SU-DHL-6 (cell line): Measurements from ENCODE around the gene ZIK1.
A peak's percentile ranks its signal among the peaks of the same experiment; 100 is the strongest.

Experiments used
- H2AFZ ChIP-seq: fragments of 200-600 bp; sonication (generic); 2 replicates; pipeline ENCODE4 v1.6.1; 2014; ENCODE audit warnings: low read depth, mild to moderate bottlenecking, moderate library complexity, mixed read lengths, antibody characterized with exemption, low read length; ENCODE audit not compliant: severe bottlenecking
- H3F3A ChIP-seq: fragments of 200-600 bp; shearing (Covaris generic); 2 replicates; pipeline ENCODE4 v1.6.0; 2016; ENCODE audit warnings: antibody characterized with exemption, mild to moderate bottlenecking; ENCODE audit not compliant: insufficient read depth
- H3K27ac ChIP-seq: fragments of 200-600 bp; sonication (generic); 2 replicates; pipeline ENCODE4 v1.5.1; 2016; ENCODE audit warnings: low read depth, mild to moderate bottlenecking, low read length, moderate library complexity, mixed read lengths
- H3K27me3 ChIP-seq: fragments of 200-600 bp; sonication (generic), shearing (Covaris generic); 2 replicates; pipeline ENCODE4 v1.6.0; 2014; ENCODE audit warnings: mild to moderate bottlenecking, low read length
- H3K36me3 ChIP-seq: fragments of 200-600 bp; sonication (generic); 2 replicates; pipeline ENCODE4 v1.6.1; 2014; ENCODE audit warnings: mild to moderate bottlenecking, low read length, mixed read lengths
- H3K4me2 ChIP-seq: fragments of 300-600, 200-600 bp; shearing (Covaris generic), sonication (generic); 2 replicates; pipeline ENCODE4 v1.6.0; 2014; ENCODE audit warnings: low read length, low read depth, mild to moderate bottlenecking; ENCODE audit not compliant: poor library complexity, severe bottlenecking
- H3K4me3 ChIP-seq: fragments of 200-600 bp; sonication (generic); 2 replicates; pipeline ENCODE4 v1.5.1; 2014; ENCODE audit warnings: antibody characterized with exemption, low read length, mild to moderate bottlenecking, mixed read lengths; ENCODE audit not compliant: insufficient read depth, poor library complexity, severe bottlenecking
- H3K79me2 ChIP-seq: fragments of 200-600 bp; sonication (generic); 2 replicates; pipeline ENCODE4 v1.6.1; 2014; ENCODE audit warnings: mild to moderate bottlenecking, low read length, moderate library complexity; ENCODE audit not compliant: insufficient read depth
- H3K9ac ChIP-seq: fragments of 200-600 bp; sonication (generic); 2 replicates; pipeline ENCODE4 v1.7.0; 2014; ENCODE audit warnings: mild to moderate bottlenecking, low read length
- H3K9me2 ChIP-seq: fragments of 200-600 bp; sonication (generic); replicated peaks from 2 replicates; pipeline ENCODE4 v1.6.1; 2014; ENCODE audit warnings: low read length; ENCODE audit not compliant: insufficient read depth
- H3K9me3 ChIP-seq: fragments of 200-600 bp; sonication (generic); 2 replicates; pipeline ENCODE4 v1.6.1; 2014; ENCODE audit warnings: low read length, mixed read lengths; ENCODE audit not compliant: insufficient read depth
- H4K20me1 ChIP-seq: fragments of 200-600 bp; sonication (generic); 2 replicates; pipeline ENCODE4 v1.6.1; 2014; ENCODE audit warnings: low read depth, mild to moderate bottlenecking, antibody characterized with exemption, low read length, moderate library complexity, mixed read lengths
- CTCF ChIP-seq: fragments of 200-600 bp; sonication (generic); IDR thresholded peaks from one replicate; pipeline ENCODE4 v1.5.1; 2017; ENCODE audit warnings: antibody characterized with exemption, mild to moderate bottlenecking, low read length, moderate library complexity; ENCODE audit not compliant: insufficient read depth, poor library complexity, severe bottlenecking
- EZH2phosphoT487 ChIP-seq: fragments of 200-600 bp; sonication (generic), shearing (Covaris generic); conservative IDR thresholded peaks from 2 replicates; pipeline ENCODE4 v1.6.1; 2018; ENCODE audit warnings: mild to moderate bottlenecking, antibody characterized with exemption, low read length, moderate library complexity, mixed read lengths

Gene ZIK1

DNA sequence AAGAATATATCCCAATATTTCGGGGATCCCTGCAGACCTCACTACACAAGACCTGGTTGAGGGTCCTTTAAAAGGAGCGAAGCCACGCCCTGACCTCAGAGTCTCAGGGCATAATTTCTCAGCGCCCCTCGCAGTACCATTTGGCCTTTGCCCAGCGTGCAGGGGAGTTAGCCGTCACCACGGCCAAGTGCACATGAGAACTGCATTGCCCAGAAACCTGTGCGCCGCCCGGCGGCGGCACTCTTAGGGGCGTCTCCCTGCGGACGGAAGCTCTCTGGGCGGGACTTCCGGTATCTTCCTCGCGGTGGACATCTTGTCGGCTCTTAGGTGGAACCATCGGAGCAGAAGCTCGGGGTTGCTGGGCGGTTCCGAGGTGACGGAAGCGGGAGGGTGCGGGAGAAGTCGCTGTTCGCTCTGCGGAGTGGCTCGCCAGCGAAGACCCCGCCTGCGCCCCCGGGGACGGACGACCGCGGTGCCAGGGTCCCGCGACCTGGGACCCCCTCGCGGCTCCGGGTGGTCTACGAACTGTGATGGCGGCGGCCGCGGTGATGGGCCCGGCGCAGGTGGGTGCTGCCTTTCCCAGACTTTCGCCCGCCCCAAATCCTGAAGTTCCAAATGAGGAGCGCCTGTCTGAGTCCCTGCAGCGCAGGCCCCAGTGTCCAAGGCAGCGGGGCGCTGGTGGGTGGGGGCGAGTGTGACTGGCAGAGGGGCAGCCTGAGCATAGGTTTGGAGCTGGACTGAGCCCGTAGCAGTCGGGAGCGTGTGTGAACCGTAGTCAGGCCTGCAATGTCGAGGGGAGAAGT, 30.2 kb downstream of the ZIK1 start, which contains the start of gene ZNF134:
Gene ZNF134, plus strand, starts transcription at position 302 of the 803 bp plus-strand sequence. CDS start 5,227 bp downstream, outside the sequence.
- peak within 1 kb of the TSS; percentile 70 for H3K4me2 ChIP-seq
- peak within 1 kb of the TSS; percentile 72 for H3K9ac ChIP-seq

GRCh38 chr19:57615346-57615745, 31.4 kb downstream of the ZIK1 start:
- peak overlapping the region; percentile 70 for H3K4me2 ChIP-seq
- H3K27ac ChIP-seq = no peak overlapping the region
- H2AFZ ChIP-seq = no peak overlapping the region
- H3K4me3 ChIP-seq = peak overlapping the region; percentile 87
- peaks cover 36% of the 10 kb centered on the region for H3K79me2 ChIP-seq
- TF ChIP-seq EZH2phosphoT487 = no peak
- no peak for TF ChIP-seq CTCF
- no peaks in the 10 kb centered on the region for H3K27me3 ChIP-seq
- H3K9me2 ChIP-seq = no peaks in the 10 kb centered on the region
- no peaks in the 10 kb centered on the region for H4K20me1 ChIP-seq
- H3K9me3 ChIP-seq = peaks cover 63% of the 10 kb centered on the region; the same call in 1 of the 2 replicates
- H3K36me3 ChIP-seq = peaks cover 50% of the 10 kb centered on the region
- no peaks in the 10 kb centered on the region for H3F3A ChIP-seq
- no peak overlapping the region for H3K9ac ChIP-seq

More for the DNA sequence above, 30.2 kb downstream of the ZIK1 start, which contains the start of gene ZNF134:
- H3K4me3 ChIP-seq = peak within 1 kb of the TSS; percentile 87
- no peaks in the 10 kb centered on the region for H3K27me3 ChIP-seq
- no peaks in the 10 kb centered on the region for H4K20me1 ChIP-seq
- H3K36me3 ChIP-seq = peaks cover 38% of the 10 kb centered on the region
- no peaks in the 10 kb centered on the region for H3F3A ChIP-seq
- H3K9me3 ChIP-seq = peaks cover 51% of the 10 kb centered on the region; the same call in 1 of the 2 replicates
- H3K27ac ChIP-seq = 0 out of 2 replicates have a peak within 1 kb of the TSS, but pooled peaks have one; percentile 12
- TF ChIP-seq CTCF (no peak), EZH2phosphoT487 (no peak)
- H3K9me2 ChIP-seq = no peaks in the 10 kb centered on the region
- peaks cover 34% of the 10 kb centered on the region for H3K79me2 ChIP-seq
- peak within 1 kb of the TSS; percentile 81 for H2AFZ ChIP-seq

DNA sequence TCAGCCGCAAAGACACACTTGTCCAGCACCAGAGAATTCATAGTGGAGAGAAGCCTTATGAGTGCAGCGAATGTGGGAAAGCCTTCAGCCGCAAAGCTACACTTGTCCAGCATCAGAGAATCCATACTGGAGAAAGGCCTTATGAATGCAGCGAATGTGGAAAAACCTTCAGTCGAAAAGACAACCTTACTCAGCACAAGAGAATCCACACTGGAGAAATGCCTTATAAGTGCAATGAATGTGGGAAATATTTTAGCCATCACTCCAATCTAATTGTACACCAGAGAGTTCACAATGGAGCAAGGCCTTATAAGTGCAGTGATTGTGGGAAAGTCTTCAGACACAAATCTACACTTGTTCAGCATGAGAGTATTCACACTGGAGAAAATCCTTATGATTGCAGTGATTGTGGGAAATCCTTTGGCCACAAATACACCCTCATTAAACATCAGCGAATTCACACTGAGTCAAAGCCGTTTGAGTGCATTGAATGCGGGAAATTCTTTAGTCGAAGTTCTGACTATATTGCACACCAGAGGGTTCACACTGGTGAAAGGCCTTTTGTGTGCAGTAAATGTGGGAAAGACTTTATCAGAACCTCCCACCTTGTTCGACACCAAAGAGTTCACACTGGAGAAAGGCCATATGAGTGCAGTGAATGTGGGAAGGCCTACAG, 36.9 kb downstream of the ZIK1 start:
- Histone ChIP-seq H3K27me3 (no peaks in the 10 kb centered on the region), H3K4me3 (no peak overlapping the region), H3K79me2 (peaks cover 23% of the 10 kb centered on the region), H3K9ac (no peak overlapping the region), H2AFZ (no peak overlapping the region), H3K9me2 (no peaks in the 10 kb centered on the region), H4K20me1 (no peaks in the 10 kb centered on the region), H3K27ac (no peak overlapping the region), H3K36me3 (peaks cover 65% of the 10 kb centered on the region), H3F3A (no peaks in the 10 kb centered on the region), H3K4me2 (no peak overlapping the region), H3K9me3 (peaks cover 69% of the 10 kb centered on the region; the same call in 1 of the 2 replicates)
- TF ChIP-seq CTCF (no peak), EZH2phosphoT487 (no peak)
